Measurements from ENCODE around the gene DPP6.

Gene DPP6

DNA sequence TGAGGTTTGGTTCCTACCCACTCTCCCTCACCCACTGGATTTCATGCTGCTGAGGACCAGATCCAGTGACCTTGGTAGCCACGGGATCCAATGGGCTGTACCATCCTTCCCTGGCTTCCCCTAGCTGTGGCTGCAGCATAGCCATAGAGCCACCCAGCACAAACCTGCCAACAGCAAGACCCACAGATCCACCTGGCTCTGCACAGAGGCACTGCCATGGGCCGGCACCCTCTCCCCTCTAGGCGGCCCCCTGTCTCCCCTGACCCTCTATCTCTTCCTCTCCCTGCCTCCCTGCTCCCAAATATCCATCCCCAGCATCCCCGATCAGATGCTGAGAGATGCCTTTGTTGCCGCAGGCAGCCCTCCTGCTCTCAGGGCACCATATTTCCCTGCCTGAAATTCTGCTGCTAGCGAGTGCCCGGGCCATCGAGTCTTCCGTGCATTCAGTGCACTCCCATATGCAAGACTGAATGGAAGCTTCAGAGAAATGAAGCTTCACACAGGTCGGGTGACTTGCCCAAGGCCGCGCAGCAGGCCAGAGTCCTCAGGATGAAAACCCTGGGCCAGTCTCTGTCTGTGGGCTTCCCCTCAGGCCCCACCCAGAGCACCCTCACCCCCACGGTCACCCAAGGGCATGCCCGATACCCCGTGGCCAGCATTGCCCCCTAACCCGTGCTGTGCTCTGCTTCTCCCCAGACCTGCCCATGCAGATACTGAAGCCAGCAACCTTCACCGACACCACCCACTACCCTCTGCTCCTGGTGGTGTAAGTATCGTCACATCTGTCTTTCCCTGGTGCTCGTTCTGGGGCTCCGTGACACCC lies 819.9 kb downstream of the DPP6 start:
- no peak for DNase-seq (ENCODE audit: low read depth in 2 of 2, low spot score in 1 of 2)

DNA sequence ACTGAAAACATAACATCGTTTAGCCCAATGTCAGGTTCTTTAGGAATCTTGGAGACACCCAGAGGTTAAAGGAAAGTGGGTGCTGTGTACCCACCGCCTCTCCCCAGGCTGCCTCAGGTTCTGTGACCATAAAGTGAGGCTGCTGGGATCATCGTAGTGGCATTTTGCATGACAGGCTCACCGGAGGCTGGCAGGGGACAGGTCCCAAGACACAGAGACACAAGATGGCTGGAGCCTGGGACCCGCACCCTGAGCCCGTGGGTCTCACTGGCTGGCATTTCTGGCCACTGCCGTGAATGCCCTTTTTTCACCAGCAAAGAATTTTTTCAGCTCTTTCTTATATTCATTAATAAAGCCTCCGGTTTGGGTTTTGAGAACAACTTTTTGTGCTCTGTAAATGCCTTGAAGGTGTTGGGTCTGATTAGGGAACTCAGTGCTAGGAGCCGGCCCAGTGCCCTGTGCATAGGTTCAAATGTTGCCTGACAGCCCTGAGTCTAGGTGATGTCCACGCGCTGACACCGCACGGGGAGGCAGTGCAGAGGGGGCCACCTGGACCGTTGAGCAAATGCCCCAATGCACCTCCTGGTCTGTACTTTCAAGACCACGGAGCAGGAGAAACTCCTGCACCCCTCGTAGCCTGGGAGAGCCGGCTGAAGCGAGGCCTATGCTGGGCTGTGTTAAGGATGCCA lies 820.8 kb downstream of the DPP6 start:
- no peak for DNase-seq (ENCODE audit: low read depth in 2 of 2, low spot score in 1 of 2)

DNA sequence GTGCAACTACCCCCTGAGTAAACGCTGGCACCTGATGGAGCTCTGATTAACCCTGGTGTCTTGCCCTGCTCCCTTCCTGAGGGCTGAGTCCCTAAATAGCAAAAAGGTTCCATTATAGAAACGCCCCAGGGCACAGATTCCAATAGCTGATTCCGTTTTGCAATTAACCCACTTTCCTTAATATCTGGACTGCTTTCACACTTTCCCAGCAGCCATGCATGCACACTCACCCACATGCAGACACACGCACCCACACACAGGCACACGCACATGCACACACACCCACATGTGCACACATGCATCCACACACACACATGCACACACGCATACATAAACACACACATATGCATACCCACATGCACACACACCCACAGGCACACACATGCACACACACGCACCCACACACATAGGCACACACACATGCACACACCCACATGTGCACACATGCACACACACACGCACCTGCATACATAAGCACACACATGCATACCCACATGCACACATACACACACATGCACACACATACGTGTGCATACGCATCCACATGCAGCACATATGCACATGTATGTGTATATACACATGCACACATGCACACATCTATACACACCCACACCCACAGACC lies 821.4 kb downstream of the DPP6 start:
- DNase-seq (ENCODE audit: low read depth in 2 of 2, low spot score in 1 of 2): no peak

DNA sequence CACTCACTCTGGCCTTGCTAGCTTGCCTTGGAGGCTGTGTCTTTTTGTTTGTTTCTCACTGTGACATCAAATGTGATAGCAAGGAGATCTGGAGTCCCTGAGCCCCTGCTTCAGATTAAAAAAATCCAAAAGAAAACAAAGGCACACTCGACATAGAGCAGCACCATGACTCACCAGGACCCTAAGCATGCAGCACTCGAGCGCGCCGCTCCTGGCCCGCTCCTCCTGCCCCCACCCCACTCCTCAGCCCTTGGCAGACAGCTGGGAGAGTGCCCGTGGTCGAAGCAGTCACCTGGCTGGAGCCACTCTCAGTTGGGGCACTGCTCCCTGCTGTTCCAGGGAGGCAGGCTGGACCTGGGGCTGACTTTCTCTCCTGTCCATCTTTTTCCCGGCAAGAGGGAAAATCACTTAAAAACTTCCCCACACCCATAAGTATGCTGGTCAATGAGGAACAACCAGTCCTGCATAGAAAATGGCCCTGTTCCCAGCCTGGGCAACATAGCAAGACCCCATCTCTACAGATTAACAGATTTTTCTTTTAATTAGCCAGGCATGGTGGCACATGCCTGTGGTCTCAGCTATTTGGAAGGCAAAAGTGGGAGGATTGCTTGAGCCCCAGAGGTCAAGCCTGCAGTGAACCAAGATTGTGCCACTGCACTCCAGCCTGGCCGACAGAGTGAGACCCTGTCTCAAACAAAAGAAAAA lies 822.4 kb downstream of the DPP6 start:
- DNase-seq (ENCODE audit: low read depth in 2 of 2, low spot score in 1 of 2): no peak

DNA sequence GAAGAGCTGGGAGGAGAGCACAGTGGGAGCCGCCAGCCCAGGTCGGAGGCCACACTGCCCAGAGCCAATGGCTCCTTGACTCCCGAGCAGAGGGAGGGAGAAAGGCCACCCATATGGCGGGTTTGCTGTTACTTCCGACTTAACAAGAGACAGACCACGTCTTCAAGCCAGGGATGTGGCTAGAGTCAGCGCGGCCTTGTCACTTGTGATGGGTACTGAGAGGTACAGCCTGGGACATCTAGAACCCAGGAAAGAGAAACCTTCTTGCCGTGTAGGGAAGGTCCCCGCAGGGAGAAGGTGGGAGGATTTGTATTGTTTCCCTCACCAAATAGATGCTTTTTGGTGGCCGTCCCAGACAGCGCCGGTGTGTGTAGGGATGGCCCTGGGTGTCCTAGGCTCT lies 823.1 kb downstream of the DPP6 start:
- DNase-seq (ENCODE audit: low read depth in 2 of 2, low spot score in 1 of 2): no peak

DNA sequence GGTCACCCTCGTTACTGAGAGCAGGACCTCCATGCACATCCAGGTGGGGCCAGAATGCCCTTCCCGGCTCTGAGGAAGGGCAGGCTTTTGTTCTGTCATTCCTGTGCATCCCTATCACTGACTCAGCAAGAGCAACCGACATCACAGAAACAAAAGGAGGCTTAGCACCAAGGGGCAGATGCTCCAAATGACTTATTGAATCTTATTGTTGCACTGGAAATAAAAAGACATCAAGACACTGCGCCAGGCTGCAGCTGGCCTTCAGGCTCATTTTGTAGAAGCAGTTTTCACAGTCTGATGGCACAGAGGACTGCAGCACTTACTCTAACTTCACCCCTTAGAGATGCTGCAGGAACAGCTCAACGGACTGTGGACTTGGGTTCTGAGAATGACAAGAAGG lies 824.3 kb downstream of the DPP6 start:
- no peak for DNase-seq (ENCODE audit: low read depth in 2 of 2, low spot score in 1 of 2)

DNA sequence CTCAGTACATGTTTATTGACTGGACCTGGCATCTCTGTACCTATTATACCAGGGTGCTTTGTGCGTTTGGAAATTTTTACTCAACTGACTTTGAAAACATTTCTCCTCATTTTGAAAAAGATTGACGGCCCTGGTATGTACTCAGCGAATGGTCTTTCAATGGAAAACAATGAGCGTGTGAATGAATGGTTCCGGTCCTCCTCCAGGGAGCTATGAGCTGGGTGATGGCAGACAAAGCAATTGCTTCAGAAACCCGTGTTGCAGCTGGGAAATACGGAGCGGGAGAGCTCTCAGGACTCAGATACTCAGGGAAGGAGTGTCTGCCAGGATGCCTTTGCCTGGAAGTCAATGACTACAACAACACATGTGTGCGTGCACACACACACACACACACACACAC lies 824.8 kb downstream of the DPP6 start:
- DNase-seq (ENCODE audit: low read depth in 2 of 2, low spot score in 1 of 2): no peak

DNA sequence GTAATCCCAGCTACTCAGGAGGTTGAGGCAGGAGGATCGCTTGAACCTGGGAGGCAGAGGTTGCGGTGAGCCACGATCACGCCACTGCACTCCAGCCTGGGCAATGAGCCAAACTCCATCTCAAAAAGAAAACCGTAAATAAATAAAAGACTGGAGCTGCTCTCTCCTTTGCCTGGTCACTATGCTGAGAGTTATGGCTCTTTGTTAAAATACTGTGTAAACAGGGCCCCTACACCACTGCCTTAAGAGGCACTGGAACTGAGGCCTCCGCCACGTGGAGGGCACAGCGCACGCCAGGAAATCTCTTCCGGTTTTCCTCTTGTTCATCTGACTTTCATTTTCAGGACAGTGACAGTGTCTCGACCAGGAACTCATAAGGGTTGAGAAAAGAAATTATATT lies 827.4 kb downstream of the DPP6 start:
- no peak for DNase-seq (ENCODE audit: low read depth in 2 of 2, low spot score in 1 of 2)

DNA sequence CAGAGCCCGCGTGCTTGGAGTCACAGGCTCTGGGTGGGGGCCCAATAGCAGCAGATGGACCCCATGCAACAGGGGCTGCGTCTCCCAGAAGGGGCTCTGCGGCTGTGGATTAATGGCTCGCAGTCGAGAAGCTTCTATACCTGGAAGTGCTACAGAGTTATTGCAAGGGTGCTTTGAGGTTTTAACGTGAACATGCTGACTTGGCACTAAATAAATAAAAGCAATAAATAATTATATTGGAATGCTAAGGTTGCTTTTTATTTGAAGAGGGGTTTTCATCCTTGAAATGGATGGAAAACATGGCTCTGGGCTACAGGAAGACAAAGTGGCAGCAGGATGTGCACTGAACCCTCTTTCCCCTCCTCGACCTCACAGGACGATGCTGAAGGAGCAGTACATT lies 828.3 kb downstream of the DPP6 start:
- DNase-seq (ENCODE audit: low read depth in 2 of 2, low spot score in 1 of 2): no peak

DNA sequence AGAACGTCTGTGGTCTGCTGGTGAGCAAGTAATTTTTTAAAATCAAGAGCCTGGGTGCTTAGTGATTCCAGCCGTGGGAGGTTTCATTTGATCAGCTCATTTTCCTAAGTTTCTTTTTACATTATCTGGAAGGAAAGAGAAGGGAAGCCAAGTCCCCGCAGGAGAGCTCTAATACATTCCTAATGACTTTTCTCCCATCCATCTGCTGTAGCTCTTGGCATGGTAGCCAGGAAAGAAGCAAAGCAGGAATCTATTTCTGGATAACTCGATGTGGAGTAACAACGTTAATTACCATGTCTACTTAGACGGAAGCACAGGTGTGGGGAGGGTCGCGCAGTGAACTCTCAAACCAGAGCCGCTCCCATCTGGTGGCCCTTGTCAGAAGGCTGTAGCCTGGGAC lies 828.8 kb downstream of the DPP6 start:
- no peak for DNase-seq (ENCODE audit: low read depth in 2 of 2, low spot score in 1 of 2)

DNA sequence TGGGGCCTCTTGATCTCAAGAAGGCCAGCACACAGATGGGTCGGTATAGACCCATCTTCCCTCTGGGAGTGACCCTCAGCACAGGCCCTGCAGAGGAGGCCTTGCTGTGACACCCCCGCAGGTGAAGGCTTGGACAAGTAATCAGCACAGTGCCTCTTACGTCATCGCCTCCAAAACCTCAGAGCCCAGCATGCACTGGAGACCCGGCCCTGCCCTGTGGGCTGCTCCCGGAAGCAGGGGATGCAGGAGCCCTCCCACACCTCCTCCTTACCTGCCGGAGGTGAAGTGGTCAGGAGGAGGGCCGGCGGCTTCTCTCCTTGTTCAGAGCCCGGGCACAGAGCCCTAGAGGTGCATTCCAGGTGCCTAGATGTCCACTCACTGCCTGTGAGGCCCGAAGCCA lies 829.3 kb downstream of the DPP6 start:
- DNase-seq (ENCODE audit: low read depth in 2 of 2, low spot score in 1 of 2): no peak

DNA sequence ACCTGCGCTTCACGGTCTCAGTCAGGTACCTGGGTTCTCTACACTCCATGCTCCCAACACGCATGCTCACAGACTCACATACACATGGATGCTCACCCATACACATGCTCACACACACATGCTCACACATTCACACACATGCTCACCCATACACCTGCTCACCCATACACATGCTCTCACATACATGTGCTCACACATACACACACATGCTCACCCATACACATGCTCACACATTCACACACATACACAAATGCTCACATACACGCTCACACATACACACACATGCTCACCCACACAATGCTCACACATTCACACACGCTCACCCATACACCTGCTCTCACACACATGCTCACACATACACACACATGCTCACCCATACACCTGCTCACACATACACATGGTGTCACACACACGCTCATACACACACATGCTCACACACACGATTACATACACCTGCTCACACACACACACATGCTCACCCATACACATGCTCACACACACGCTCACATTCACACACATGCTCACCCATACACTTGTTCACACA lies 830.8 kb downstream of the DPP6 start:
- no peak for DNase-seq (ENCODE audit: low read depth in 2 of 2, low spot score in 1 of 2)

DNA sequence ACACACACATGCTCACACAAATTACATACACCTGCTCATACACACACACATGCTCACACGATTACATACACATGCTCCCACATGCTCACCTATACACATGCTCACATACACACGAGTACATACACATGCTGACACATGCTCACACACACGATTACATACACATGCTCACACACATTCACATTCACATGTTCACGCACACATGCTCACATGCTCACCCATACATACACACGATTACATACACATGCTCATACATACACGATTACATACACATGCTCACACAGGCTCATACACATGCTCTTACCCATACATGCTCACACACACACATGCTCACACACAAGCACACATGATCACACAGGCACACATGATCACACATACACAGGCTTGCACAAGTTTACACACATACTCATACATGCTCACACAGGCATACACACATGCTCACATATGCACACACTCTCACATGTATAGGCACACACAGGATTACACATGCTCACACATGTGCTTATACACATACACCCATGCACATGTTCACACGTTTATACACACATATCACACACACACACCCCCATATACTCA lies 832.2 kb downstream of the DPP6 start:
- DNase-seq (ENCODE audit: low read depth in 2 of 2, low spot score in 1 of 2): no peak

DNA sequence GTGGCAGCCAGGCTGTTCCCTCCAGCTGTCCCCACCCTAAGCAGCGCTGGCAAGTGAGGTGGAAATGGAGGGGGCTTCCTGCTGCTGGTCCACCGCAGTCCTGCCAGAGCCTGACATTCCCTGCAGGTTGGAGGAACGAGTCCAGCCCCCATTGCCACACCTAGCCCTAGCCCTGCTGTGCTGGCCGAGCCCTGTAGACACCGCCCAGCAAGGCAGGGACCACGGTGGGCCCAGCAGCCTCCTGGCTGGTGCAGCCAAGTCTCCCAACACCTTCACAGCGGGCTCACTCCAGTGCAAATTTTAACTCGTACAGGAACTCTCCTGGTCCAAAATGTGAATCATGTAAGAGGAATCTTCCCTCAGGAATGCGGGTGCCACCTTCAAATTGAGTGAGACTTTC lies 834.4 kb downstream of the DPP6 start:
- no peak for DNase-seq (ENCODE audit: low read depth in 2 of 2, low spot score in 1 of 2)

DNA sequence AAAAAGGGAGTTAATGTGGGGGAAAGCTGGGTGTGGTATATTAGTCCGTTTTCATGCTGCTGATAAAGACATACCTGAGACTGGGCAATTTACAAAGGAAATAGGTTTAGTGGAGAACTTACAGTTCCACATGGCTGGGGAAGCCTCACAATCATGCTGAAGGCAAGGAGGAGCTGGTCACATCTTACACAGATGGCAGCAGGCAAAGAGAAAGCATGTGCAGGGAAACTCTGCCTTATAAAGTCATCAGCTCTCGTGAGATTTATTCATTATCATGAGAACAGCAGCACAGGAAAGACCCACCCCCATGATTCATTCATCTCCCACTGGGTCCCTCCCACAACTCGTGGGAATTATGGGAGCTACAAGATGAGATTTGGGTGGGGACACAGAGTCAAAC lies 836.5 kb downstream of the DPP6 start:
- DNase-seq (ENCODE audit: low read depth in 2 of 2, low spot score in 1 of 2): no peak

DNA sequence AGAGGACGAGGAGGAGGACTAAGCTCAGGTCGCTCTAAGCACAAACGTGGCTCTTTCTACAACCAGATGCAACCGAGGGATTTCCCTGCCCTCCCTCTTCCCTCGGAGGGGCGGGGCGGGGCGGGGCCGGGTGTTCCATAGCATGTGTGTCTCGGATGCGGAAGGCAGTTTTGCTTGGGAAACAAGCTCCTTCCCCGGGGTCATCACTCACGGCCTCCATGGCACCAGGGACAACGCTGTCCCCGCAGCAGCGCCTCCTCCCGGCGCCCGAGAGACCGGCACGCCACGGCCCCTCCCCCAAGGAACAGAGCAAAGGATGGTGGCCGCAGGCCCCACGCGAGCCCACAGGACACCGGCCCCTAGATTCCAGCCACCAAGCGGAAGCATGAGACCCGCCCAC lies 840.3 kb downstream of the DPP6 start:
- no peak for DNase-seq (ENCODE audit: low read depth in 2 of 2, low spot score in 1 of 2)

DNA sequence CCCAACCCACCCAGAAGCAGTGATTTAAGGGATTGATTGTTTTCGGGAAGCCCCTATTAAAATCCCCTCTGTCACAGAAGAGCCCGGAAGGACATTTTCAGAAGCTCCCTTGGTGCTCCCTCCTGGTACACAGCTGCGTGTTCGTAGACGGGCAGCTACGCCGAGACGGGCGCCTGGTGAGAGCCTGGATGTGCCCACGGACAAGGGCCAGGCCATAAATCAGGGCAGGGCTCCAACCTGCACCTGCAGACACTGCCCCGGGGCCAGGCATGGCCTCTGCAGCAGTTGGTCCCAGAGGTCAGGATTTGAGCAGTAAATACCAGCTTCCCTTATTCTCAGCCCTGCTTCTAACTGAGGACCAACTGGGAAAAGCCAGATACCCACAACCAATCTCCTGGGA lies 843.9 kb downstream of the DPP6 start:
- no peak for DNase-seq (ENCODE audit: low read depth in 2 of 2, low spot score in 1 of 2)

DNA sequence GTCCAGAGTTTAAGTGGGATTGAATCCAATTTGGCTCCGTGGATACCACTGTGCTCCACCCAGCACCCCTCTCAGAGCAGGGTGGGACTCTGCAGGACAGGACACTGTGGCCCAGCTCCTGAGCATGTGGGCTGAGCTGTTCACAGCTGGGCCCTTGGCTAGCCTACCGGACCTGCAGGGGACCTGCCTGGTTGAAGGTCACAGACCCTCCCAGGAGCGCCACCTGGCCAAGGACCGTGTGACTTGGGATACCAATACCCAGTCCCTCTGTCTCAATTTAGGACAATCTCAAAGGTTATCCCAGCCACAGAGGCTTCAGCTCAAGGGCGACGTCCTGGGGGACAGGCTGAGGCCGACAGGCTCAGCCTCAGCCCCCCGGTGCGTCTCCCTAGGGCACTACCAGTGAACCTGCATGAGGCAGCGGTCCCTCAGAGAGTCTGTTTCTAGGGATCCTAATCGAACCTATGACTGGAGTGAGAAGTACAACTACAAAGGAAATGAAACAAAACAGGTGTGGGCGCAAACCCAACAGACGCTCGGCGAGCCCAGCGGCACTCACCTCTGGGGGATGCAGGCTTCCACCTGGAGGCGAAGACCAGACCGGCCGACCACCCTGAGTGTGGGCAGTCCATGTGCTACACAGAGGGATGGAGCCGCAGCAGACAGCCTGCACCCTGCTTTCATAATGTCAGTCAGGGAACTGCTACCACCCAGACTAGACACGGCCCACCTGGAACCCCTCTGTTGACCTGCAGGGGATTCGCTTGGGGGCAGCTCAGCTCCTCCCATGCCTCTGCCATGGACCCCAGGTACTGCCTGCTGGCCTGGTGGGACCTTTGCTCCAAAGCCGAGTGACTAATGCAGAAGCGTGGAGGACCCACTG lies 847.0 kb downstream of the DPP6 start:
- DNase-seq (ENCODE audit: low read depth in 2 of 2, low spot score in 1 of 2): no peak

DNA sequence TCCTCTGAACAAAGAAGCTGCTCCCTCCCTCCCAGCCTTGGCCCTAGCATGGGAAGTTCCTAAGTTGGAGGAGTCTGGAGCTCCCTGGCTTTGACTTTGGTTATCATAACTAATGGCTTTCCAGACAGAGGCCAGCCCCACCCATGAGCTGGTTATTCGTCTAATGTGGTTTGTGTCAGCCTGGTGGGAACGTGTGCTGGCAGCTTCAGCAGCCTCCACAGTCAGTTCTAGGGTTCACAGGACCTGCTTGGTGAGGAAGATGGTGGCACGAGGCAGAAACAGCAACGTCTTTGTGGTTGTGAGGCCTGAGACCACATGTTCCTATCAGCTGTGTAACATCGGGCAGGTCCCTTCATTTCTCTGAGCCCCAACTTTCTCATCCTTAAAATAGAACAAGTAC lies 847.7 kb downstream of the DPP6 start:
- no peak for DNase-seq (ENCODE audit: low read depth in 2 of 2, low spot score in 1 of 2)

DNA sequence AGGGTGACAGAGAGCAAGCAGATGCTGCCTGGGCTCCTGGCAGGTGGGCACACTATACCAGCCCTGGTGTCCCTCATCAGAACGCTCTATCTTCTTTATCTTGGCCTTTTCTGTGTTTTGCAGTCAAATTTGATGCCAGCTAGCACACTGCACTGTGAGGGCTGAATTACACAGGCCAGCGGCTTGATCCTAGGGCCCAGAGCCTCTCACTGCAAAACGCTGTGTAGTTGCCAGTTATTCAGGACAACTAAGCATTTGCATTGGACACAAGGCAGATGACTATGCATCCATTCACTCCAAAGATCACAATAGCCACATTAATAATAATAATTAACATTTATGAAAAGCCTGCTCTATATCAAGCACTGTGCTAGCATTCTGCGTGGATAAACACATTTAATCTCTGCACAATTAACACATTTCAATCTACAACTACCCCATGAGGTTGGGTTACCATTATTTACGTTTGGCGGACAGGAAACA lies 850.4 kb downstream of the DPP6 start:
- DNase-seq (ENCODE audit: low read depth in 2 of 2, low spot score in 1 of 2): no peak

All from stimulated activated CD8-positive, alpha-beta memory T cell treated with anti-CD3 and anti-CD28 coated beads, Interleukin-4, amount 100 ng/mL, for 4 hours (primary cell).